Gastrocnemius medialis (tissue), 4 donors: ENCODE data around the gene OR2C1. TPM values are rescaled to one million over a fixed set of nuclear protein-coding genes. Genes with fewer than 3 reads are reported as not detected.

Experiments used
- ATAC-seq, 2 donors: fragments of 150-250 bp; one replicate each; pipeline ENCODE4 v1.9.1; 2016
- DNase-seq, 2 donors: peaks; one replicate each; pipeline ENCODE4 v3.0.0-alpha.2; 2019
- H3K27ac ChIP-seq, 4 donors: fragments of 200-600 bp; sonication (generic); 1 replicate in 1 of 4; 2 replicates in 3 of 4; pipeline ENCODE4 v1.5.1; 2016 to 2018; ENCODE audit warnings: mild to moderate bottlenecking in 2 of 4, moderate library complexity in 1 of 4
- H3K27me3 ChIP-seq, 3 donors: fragments of 200-600 bp; sonication (generic) in 2 of 3; 1 replicate in 1 of 3; 2 replicates in 2 of 3; pipeline versions ENCODE4 v1.5.1 to v1.6.0; 2016 to 2019; ENCODE audit warnings: mild to moderate bottlenecking in 1 of 3, moderate library complexity in 1 of 3
- H3K36me3 ChIP-seq, 2 donors: fragments of 200-600 bp; sonication (generic) in 1 of 2; one replicate each; pipeline ENCODE4 v1.5.1; 2017 to 2018
- H3K4me1 ChIP-seq, 2 donors: fragments of 200-600 bp; sonication (generic) in 1 of 2; one replicate each; pipeline ENCODE4 v1.5.1; 2016 to 2017; ENCODE audit warnings: mild to moderate bottlenecking in 2 of 2
- H3K4me3 ChIP-seq, 4 donors: fragments of 200-600 bp; sonication (generic) in 3 of 4; 1 replicate in 1 of 4; 2 replicates in 3 of 4; pipeline ENCODE4 v1.5.1; 2016 to 2019; ENCODE audit warnings: mild to moderate bottlenecking in 2 of 4
- H3K9me3 ChIP-seq, 3 donors: fragments of 200-600 bp; sonication (generic) in 2 of 3; 1 replicate in 1 of 3; 2 replicates in 2 of 3; pipeline ENCODE4 v1.5.1; 2016 to 2019
- CTCF ChIP-seq, 5 experiments: fragments of 450-650 bp in 3 of 5; fragments of 200-600 bp in 2 of 5; sonication (generic) in 2 of 5; IDR thresholded peaks in 4 of 5; conservative IDR thresholded peaks in 1 of 5; 1 replicate in 4 of 5; 2 replicates in 1 of 5; pipeline ENCODE4 v1.5.1; 2016 to 2019; ENCODE audit warnings: antibody characterized with exemption in 5 of 5, mild to moderate bottlenecking in 3 of 5, moderate library complexity in 3 of 5
- POLR2A ChIP-seq, 2 donors: fragments of 450-650 bp; IDR thresholded peaks; one replicate each; pipeline ENCODE4 v1.6.1; 2017; ENCODE audit warnings: antibody characterized with exemption in 2 of 2, mild to moderate bottlenecking in 2 of 2, moderate library complexity in 2 of 2
- in situ Hi-C, 4 donors: fragments of 200-750 bp; cut with MboI; loops; one replicate each; pipeline versions ENCODE4 v1.15.0 to v1.8.0; 2017; ENCODE audit warnings: low sequenced_read_pairs in 4 of 4
- intact Hi-C: fragments of 100-400 bp; cut with DNase I; formaldehyde crosslinking; loops from one replicate; pipeline ENCODE4 v1.15.1; 2023; ENCODE audit warnings: low total_unique reads
- total RNA-seq, 4 donors: library from RNA; depleted of rRNA; stranded (reverse); fragments of >200 nt; gene quantifications; one replicate each; pipeline versions ENCODE4 v1.1.0 to v1.2.3, GENCODE V29; 2016

The OR2C1 gene
- total RNA-seq: not detected

GRCh38 chr16:3355589-3355988 is at the start of gene OR2C1:
Gene OR2C1 (plus strand): TSS chr16:3355889. CDS start chr16:3355941, 52 bp downstream.
- Histone ChIP-seq H3K36me3 (no peaks in the 10 kb centered on the region), H3K27me3 (peaks cover 0 to 4% (median 0%) of the 10 kb centered on the region in 3 donors), H3K4me1 (no peaks in the 10 kb centered on the region), H3K4me3 (no peak within 1 kb of the TSS), H3K27ac (no peak within 1 kb of the TSS), H3K9me3 (no peaks in the 10 kb centered on the region)
- in situ Hi-C loops (no loop called here), intact Hi-C loops (no loop called here)
- no peak for DNase-seq
- TF ChIP-seq CTCF (IDR thresholded peaks at IDR 0.05 in 4 of 5, conservative IDR thresholded peaks at IDR 0.05 in 1 of 5): no peak
- no peak for TF ChIP-seq POLR2A (IDR thresholded peaks at IDR 0.05)
- no peak for ATAC-seq

- intact Hi-C loops (no loop called here), in situ Hi-C loops (no loop called here)
- H3K36me3 ChIP-seq: peaks cover 6 to 47% of the 10 kb centered on the region in 2 donors
- H3K4me1 ChIP-seq: peaks cover 13 to 16% of the 10 kb centered on the region in 2 donors
- DNase-seq (no peak), ATAC-seq (no peak)
- peak overlapping the region; percentile 89 to 94 (median 92) for H3K27ac ChIP-seq
- peak overlapping the region; percentile 75 to 83 (median 76) for H3K4me3 ChIP-seq
- TF ChIP-seq CTCF (IDR thresholded peaks at IDR 0.05 in 4 of 5, conservative IDR thresholded peaks at IDR 0.05 in 1 of 5) (no peak), POLR2A (IDR thresholded peaks at IDR 0.05) (no peak)
- no peaks in the 10 kb centered on the region for H3K27me3 ChIP-seq
- peaks cover 0 to 29% (median 2%) of the 10 kb centered on the region in 3 donors for H3K9me3 ChIP-seq
Observed at GRCh38 chr16:3306078-3306477, 49.6 kb upstream of the OR2C1 start.

GRCh38 chr16:3311496-3311895 is 44.2 kb upstream of the OR2C1 start:
- H3K9me3 ChIP-seq: peaks cover 11 to 53% (median 16%) of the 10 kb centered on the region in 3 donors
- H3K27ac ChIP-seq: no peak overlapping the region
- H3K36me3 ChIP-seq: peaks cover 24 to 89% of the 10 kb centered on the region in 2 donors
- H3K4me1 ChIP-seq: peaks cover under 1 to 3% of the 10 kb centered on the region in 2 donors
- in situ Hi-C loops (no loop called here), intact Hi-C loops (no loop called here)
- ATAC-seq: no peak
- TF ChIP-seq POLR2A (IDR thresholded peaks at IDR 0.05): no peak
- no peak for TF ChIP-seq CTCF (IDR thresholded peaks at IDR 0.05 in 4 of 5, conservative IDR thresholded peaks at IDR 0.05 in 1 of 5)
- H3K4me3 ChIP-seq: no peak overlapping the region
- no peak for DNase-seq
- H3K27me3 ChIP-seq: no peaks in the 10 kb centered on the region

- DNase-seq (no peak), ATAC-seq (no peak)
- Histone ChIP-seq H3K9me3 (peaks cover 30 to 78% (median 61%) of the 10 kb centered on the region in 3 donors), H3K27me3 (peaks cover 0 to 7% (median 0%) of the 10 kb centered on the region in 3 donors), H3K27ac (no peak overlapping the region), H3K4me3 (peak overlapping the region in 1 of 4 donors; percentile 3), H3K4me1 (no peaks in the 10 kb centered on the region), H3K36me3 (peaks cover 39 to 73% of the 10 kb centered on the region in 2 donors)
- in situ Hi-C loops: no loop called here
- intact Hi-C loops: no loop called here
- TF ChIP-seq POLR2A (IDR thresholded peaks at IDR 0.05): no peak
- no peak for TF ChIP-seq CTCF (IDR thresholded peaks at IDR 0.05 in 4 of 5, conservative IDR thresholded peaks at IDR 0.05 in 1 of 5)
Observed at GRCh38 chr16:3317315-3317999, 38.2 kb upstream of the OR2C1 start.
